ENCODE data around the gene ZMYND19.
"Not testable (repeated sequence)": the region's sequence is repeated elsewhere in the genome, so short reads cannot be mapped to it uniquely, and the experiment has no call there.

ZMYND19 gene

GRCh38 chr9:137543237-137543963 is 46.9 kb downstream of the ZMYND19 start:
- no peak for TF ChIP-seq CTCF (IDR thresholded peaks at IDR 0.05; ENCODE audit: low read depth, low read length)
- H3K4me3 ChIP-seq (ENCODE audit: low read depth, low read length) = no peak overlapping the region

GRCh38 chr9:137542486-137542885 is 47.8 kb downstream of the ZMYND19 start:
- no peak for TF ChIP-seq CTCF (IDR thresholded peaks at IDR 0.05; ENCODE audit: low read depth, low read length)
- no peak overlapping the region for H3K4me3 ChIP-seq (ENCODE audit: low read depth, low read length)

DNA sequence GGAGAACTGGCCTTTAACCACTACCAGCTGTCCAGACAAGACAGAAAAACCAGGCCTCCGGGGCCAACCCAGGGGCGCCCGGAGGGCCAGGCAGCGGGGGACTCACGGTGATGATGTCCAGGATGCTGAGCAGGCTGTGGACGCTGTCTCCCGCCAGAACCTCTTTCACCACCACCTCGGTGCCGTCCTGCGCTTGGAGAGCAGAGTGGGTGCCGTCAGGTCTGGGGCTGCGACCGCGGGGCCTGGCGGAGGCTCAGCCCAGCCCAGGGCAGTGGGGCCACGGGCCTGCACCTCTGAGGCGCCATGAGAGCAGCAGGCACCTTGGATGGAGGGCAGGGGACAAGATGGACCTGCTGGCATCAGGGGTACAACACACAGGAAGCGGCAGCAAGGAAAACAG is 49.8 kb downstream of the ZMYND19 start:
- no peak for TF ChIP-seq CTCF (IDR thresholded peaks at IDR 0.05; ENCODE audit: low read depth, low read length)

DNA sequence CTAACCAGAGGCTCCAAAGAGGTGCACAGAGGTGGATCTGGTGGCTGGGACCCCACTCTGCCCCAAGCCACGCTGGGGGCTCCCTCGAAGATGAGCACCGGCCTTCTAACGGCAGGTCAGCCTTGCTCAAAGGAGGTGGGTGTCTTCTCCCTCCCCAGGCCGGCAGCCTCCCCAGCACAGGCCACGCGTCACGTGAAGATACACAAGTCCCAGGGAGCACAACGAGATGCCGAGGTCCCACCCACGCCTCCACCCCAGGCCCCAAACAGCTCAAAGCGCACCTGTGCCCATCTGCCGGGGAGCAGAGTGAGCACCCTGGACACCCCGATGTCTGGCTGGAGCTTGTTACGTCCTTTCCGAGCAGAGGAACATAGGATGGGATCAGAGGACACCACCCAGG is 52.3 kb downstream of the ZMYND19 start:
- no peak overlapping the region for H3K4me3 ChIP-seq (ENCODE audit: low read depth, low read length)
- no peak for TF ChIP-seq CTCF (IDR thresholded peaks at IDR 0.05; ENCODE audit: low read depth, low read length)

More for the DNA sequence above, 49.8 kb downstream of the ZMYND19 start:
- H3K4me3 ChIP-seq (ENCODE audit: low read depth, low read length) = no peak overlapping the region

- H3K4me3 ChIP-seq (ENCODE audit: low read depth, low read length) = not testable (repeated sequence)
These were observed 53.6 kb downstream of the ZMYND19 start for GRCh38 chr9:137536594-137537131.

- H3K4me3 ChIP-seq (ENCODE audit: low read depth, low read length) = no peak overlapping the region
- no peak for TF ChIP-seq CTCF (IDR thresholded peaks at IDR 0.05; ENCODE audit: low read depth, low read length)
These were observed 55.2 kb downstream of the ZMYND19 start for GRCh38 chr9:137535120-137535428.

- TF ChIP-seq CTCF (IDR thresholded peaks at IDR 0.05; ENCODE audit: low read depth, low read length) = peak; percentile 67
- H3K4me3 ChIP-seq (ENCODE audit: low read depth, low read length) = no peak overlapping the region
These were observed 55.8 kb downstream of the ZMYND19 start for GRCh38 chr9:137534256-137535119.

- H3K4me3 ChIP-seq (ENCODE audit: low read depth, low read length) = not testable (repeated sequence)
These were observed 57.3 kb downstream of the ZMYND19 start for GRCh38 chr9:137532891-137533468.
